Measurements from ENCODE around the gene KRTAP12-4. TPM values are rescaled to one million over a fixed set of nuclear protein-coding genes. Genes with fewer than 3 reads are reported as not detected.

The KRTAP12-4 gene
- total and polyA plus RNA-seq, 2 experiments from 2014 or later: not detected

GRCh38 chr21:44637018-44637850, 17.2 kb downstream of the KRTAP12-4 start, which contains the start of gene KRTAP10-10:
KRTAP10-10 (plus strand) TSS chr21:44637356; CDS start chr21:44637418, 62 bp downstream.
- DNase-seq: no peak
- no peaks in the 10 kb centered on the region for H3K9me2 ChIP-seq (ENCODE audit: insufficient read depth)
- no peak within 1 kb of the TSS for H3K27ac ChIP-seq
- no peaks in the 10 kb centered on the region for H3K27me3 ChIP-seq (replicated peaks; ENCODE audit: insufficient read depth)
- no peaks in the 10 kb centered on the region for H3F3A ChIP-seq (ENCODE audit: insufficient read depth)
- TF ChIP-seq EZH2 (IDR thresholded peaks at IDR 0.05; ENCODE audit: insufficient read depth, poor library complexity, severe bottlenecking): no peak
- TF ChIP-seq EZH2phosphoT487 (IDR thresholded peaks at IDR 0.05; ENCODE audit: insufficient read depth, low read depth): no peak
- H3K36me3 ChIP-seq (ENCODE audit: low read depth): no peaks in the 10 kb centered on the region
- no peaks in the 10 kb centered on the region for H3K79me2 ChIP-seq (ENCODE audit: insufficient read depth)
- no peaks in the 10 kb centered on the region for H3K4me1 ChIP-seq (ENCODE audit: insufficient read depth)
- H2AFZ ChIP-seq: no peak within 1 kb of the TSS
- H4K20me1 ChIP-seq (ENCODE audit: insufficient read depth): no peaks in the 10 kb centered on the region
- no peak within 1 kb of the TSS for H3K4me3 ChIP-seq
- H3K9me3 ChIP-seq (ENCODE audit: low read depth): peaks cover under 1% of the 10 kb centered on the region
- H3K4me2 ChIP-seq (ENCODE audit: unreplicated experiment): no peak within 1 kb of the TSS
- H3K9ac ChIP-seq: no peak within 1 kb of the TSS
- 30 to 32% methylated on average over 21 of the region's 21 CpGs for WGBS, 2 experiments (ENCODE audit: low coverage in 1 of 2, low lambda C conversion rate in 2 of 2, missing lambda C conversion rate in 2 of 2)
- in situ Hi-C loops (cut with MboI): no loop called here

- H3K79me2 ChIP-seq (ENCODE audit: insufficient read depth): no peaks in the 10 kb centered on the region
- TF ChIP-seq EZH2phosphoT487 (IDR thresholded peaks at IDR 0.05; ENCODE audit: insufficient read depth, low read depth): no peak
- TF ChIP-seq EZH2 (IDR thresholded peaks at IDR 0.05; ENCODE audit: insufficient read depth, poor library complexity, severe bottlenecking): no peak
- DNase-seq: no peak
- no peaks in the 10 kb centered on the region for H3K27me3 ChIP-seq (replicated peaks; ENCODE audit: insufficient read depth)
- no peak overlapping the region for H3K4me2 ChIP-seq (ENCODE audit: unreplicated experiment)
- no peaks in the 10 kb centered on the region for H4K20me1 ChIP-seq (ENCODE audit: insufficient read depth)
- peaks cover 4% of the 10 kb centered on the region for H3K9me3 ChIP-seq (ENCODE audit: low read depth)
- 46 to 50% methylated on average over 15 of the region's 15 CpGs for WGBS, 2 experiments (ENCODE audit: low coverage in 1 of 2, low lambda C conversion rate in 2 of 2, missing lambda C conversion rate in 2 of 2)
- no peaks in the 10 kb centered on the region for H3K36me3 ChIP-seq (ENCODE audit: low read depth)
- no peak overlapping the region for H2AFZ ChIP-seq
- no peaks in the 10 kb centered on the region for H3K9me2 ChIP-seq (ENCODE audit: insufficient read depth)
- no peaks in the 10 kb centered on the region for H3K4me1 ChIP-seq (ENCODE audit: insufficient read depth)
- H3K4me3 ChIP-seq: no peak overlapping the region
- no peaks in the 10 kb centered on the region for H3F3A ChIP-seq (ENCODE audit: insufficient read depth)
- in situ Hi-C loops (cut with MboI): no loop called here
- no peak overlapping the region for H3K9ac ChIP-seq
- H3K27ac ChIP-seq: no peak overlapping the region
Observed at GRCh38 chr21:44636209-44637017, 18.0 kb downstream of the KRTAP12-4 start.

GRCh38 chr21:44632067-44632466, 22.4 kb downstream of the KRTAP12-4 start:
- H3K4me3 ChIP-seq: no peak overlapping the region
- H3K9me2 ChIP-seq (ENCODE audit: insufficient read depth): no peaks in the 10 kb centered on the region
- peaks cover 4% of the 10 kb centered on the region for H3K9me3 ChIP-seq (ENCODE audit: low read depth)
- no peak overlapping the region for H3K4me2 ChIP-seq (ENCODE audit: unreplicated experiment)
- no peaks in the 10 kb centered on the region for H3K4me1 ChIP-seq (ENCODE audit: insufficient read depth)
- TF ChIP-seq EZH2 (IDR thresholded peaks at IDR 0.05; ENCODE audit: insufficient read depth, poor library complexity, severe bottlenecking): no peak
- no peak for TF ChIP-seq EZH2phosphoT487 (IDR thresholded peaks at IDR 0.05; ENCODE audit: insufficient read depth, low read depth)
- no peak overlapping the region for H2AFZ ChIP-seq
- in situ Hi-C loops (cut with MboI): no loop called here
- H3K9ac ChIP-seq: no peak overlapping the region
- no peaks in the 10 kb centered on the region for H3K36me3 ChIP-seq (ENCODE audit: low read depth)
- H3K79me2 ChIP-seq (ENCODE audit: insufficient read depth): no peaks in the 10 kb centered on the region
- no peak overlapping the region for H3K27ac ChIP-seq
- H3F3A ChIP-seq (ENCODE audit: insufficient read depth): no peaks in the 10 kb centered on the region
- no peak for DNase-seq
- no peaks in the 10 kb centered on the region for H3K27me3 ChIP-seq (replicated peaks; ENCODE audit: insufficient read depth)
- 63 to 64% methylated on average over 1 of the region's 1 CpG for WGBS, 2 experiments (ENCODE audit: low coverage in 1 of 2, low lambda C conversion rate in 2 of 2, missing lambda C conversion rate in 2 of 2)
- H4K20me1 ChIP-seq (ENCODE audit: insufficient read depth): no peaks in the 10 kb centered on the region

GRCh38 chr21:44630440-44630839, 24.0 kb downstream of the KRTAP12-4 start:
- Histone ChIP-seq H3F3A (ENCODE audit: insufficient read depth) (no peaks in the 10 kb centered on the region), H3K36me3 (ENCODE audit: low read depth) (no peaks in the 10 kb centered on the region), H2AFZ (no peak overlapping the region), H3K9ac (no peak overlapping the region), H3K9me3 (ENCODE audit: low read depth) (peaks cover 4% of the 10 kb centered on the region), H3K9me2 (ENCODE audit: insufficient read depth) (no peaks in the 10 kb centered on the region), H3K4me2 (ENCODE audit: unreplicated experiment) (no peak overlapping the region), H3K4me3 (no peak overlapping the region), H3K79me2 (ENCODE audit: insufficient read depth) (no peaks in the 10 kb centered on the region), H3K27ac (no peak overlapping the region), H3K4me1 (ENCODE audit: insufficient read depth) (no peaks in the 10 kb centered on the region), H3K27me3 (replicated peaks; ENCODE audit: insufficient read depth) (no peaks in the 10 kb centered on the region), H4K20me1 (ENCODE audit: insufficient read depth) (no peaks in the 10 kb centered on the region)
- WGBS, 2 experiments (ENCODE audit: low coverage in 1 of 2, low lambda C conversion rate in 2 of 2, missing lambda C conversion rate in 2 of 2): 48 to 51% methylated on average over 2 of the region's 2 CpGs
- in situ Hi-C loops (cut with MboI): no loop called here
- no peak for DNase-seq
- TF ChIP-seq EZH2 (IDR thresholded peaks at IDR 0.05; ENCODE audit: insufficient read depth, poor library complexity, severe bottlenecking): no peak
- no peak for TF ChIP-seq EZH2phosphoT487 (IDR thresholded peaks at IDR 0.05; ENCODE audit: insufficient read depth, low read depth)
